HCT116 (cell line): ENCODE data around the gene TMEM234. TPM values are rescaled to one million over a fixed set of nuclear protein-coding genes. Genes with fewer than 3 reads are reported as not detected.
A peak's percentile ranks its signal among the peaks of the same experiment; 100 is the strongest.

ENCODE experiments used
- ATAC-seq: fragments of 200-7000 bp; cut with Tn5 transposase; 2 replicates; pipeline ENCODE4 v1.9.1; 2020; ENCODE audit warnings: mild to moderate bottlenecking, moderate library complexity
- BruUV-seq: library from RNA; stranded (reverse); fragments of 400-500 nt; replicated peaks from 2 replicates; lab custom pipeline; 2021; lab: Mats Ljungman, UMichigan
- CTCF ChIA-PET: fragments of 300-600 bp; sonication (Branson Sonifier 250); formaldehyde crosslinking; loops from one replicate; lab custom pipeline; 2021; ENCODE audit warnings: antibody characterized with exemption; lab: Charles Lee
- POLR2A ChIA-PET: fragments of 300-600, 350-600 bp; sonication (Branson Sonifier 250); formaldehyde crosslinking; loops from one replicate; lab custom pipeline; 2021; ENCODE audit warnings: antibody characterized with exemption; lab: Charles Lee
- RAD21 ChIA-PET, 2 experiments: fragments of 300-600 bp; sonication (Branson Sonifier 250); formaldehyde crosslinking; loops; one replicate each; lab custom pipeline; 2023; ENCODE audit warnings: low total read pairs in 2 of 2; ENCODE audit not compliant: uncharacterized antibody in 2 of 2, unreplicated experiment in 2 of 2, low non-redundant PET in 1 of 2; lab: Charles Lee
- DNase-seq: peaks from one replicate; pipeline ENCODE4 v3.0.0-alpha.2; 2010; ENCODE audit warnings: low read depth, low spot score
- H2AFZ ChIP-seq: fragments of 200-600 bp; shearing (Covaris generic), sonication (generic); 2 replicates; pipeline ENCODE4 v1.6.1; 2017; ENCODE audit warnings: low read depth, mixed run types, mixed read lengths, antibody characterized with exemption, low read length; ENCODE audit not compliant: poor library complexity, severe bottlenecking
- H3K27ac ChIP-seq: 2 replicates; pipeline ENCODE4 v1.5.1; 2012; ENCODE audit warnings: low read depth, low read length
- H3K27me3 ChIP-seq: fragments of 200-600 bp; sonication (generic); 2 replicates; pipeline ENCODE4 v1.6.1; 2016; ENCODE audit warnings: mixed run types, low read length, mixed read lengths; ENCODE audit not compliant: insufficient read depth
- H3K36me3 ChIP-seq, 2 experiments: fragments of 200-500 bp in 1 of 2; fragments of 200-600 bp in 1 of 2; sonication (Bioruptor generic) in 1 of 2; sonication (generic) in 1 of 2; 2 replicates each; pipeline versions ENCODE4 v1.5.1 to v1.6.1; 2014 to 2016; ENCODE audit warnings: low read length in 2 of 2, inconsistent platforms in 1 of 2, mixed read lengths in 1 of 2, mixed run types in 1 of 2; ENCODE audit not compliant: insufficient read depth in 2 of 2, control insufficient read depth in 1 of 2
- H3K4me1 ChIP-seq, 2 experiments: fragments of 200-600 bp in 1 of 2; sonication (generic) in 1 of 2; 2 replicates each; pipeline versions ENCODE4 v1.5.1 to v1.6.1; 2012 to 2017; ENCODE audit warnings: low read length in 2 of 2, inconsistent platforms in 1 of 2, mild to moderate bottlenecking in 1 of 2, mixed read lengths in 1 of 2, mixed run types in 1 of 2, moderate library complexity in 1 of 2; ENCODE audit not compliant: insufficient read depth in 2 of 2, control insufficient read depth in 1 of 2
- H3K4me2 ChIP-seq: fragments of 200-600 bp; sonication (generic); 2 replicates; pipeline ENCODE4 v1.6.1; 2017; ENCODE audit warnings: mixed run types, low read length, mixed read lengths
- H3K4me3 ChIP-seq, 2 experiments: fragments of 200-600 bp in 1 of 2; sonication (generic) in 1 of 2; replicated peaks in 1 of 2; 2 replicates each; pipeline ENCODE4 v1.5.1; 2011 to 2016; ENCODE audit warnings: low read length in 2 of 2, control low read depth in 1 of 2, low read depth in 1 of 2, mild to moderate bottlenecking in 1 of 2, mixed read lengths in 1 of 2, mixed run types in 1 of 2
- H3K79me2 ChIP-seq: fragments of 200-600 bp; sonication (generic); 2 replicates; pipeline ENCODE4 v1.6.1; 2017; ENCODE audit warnings: mild to moderate bottlenecking, mixed run types, low read length, moderate library complexity, mixed read lengths; ENCODE audit not compliant: insufficient read depth
- H3K9ac ChIP-seq: fragments of 200-600 bp; sonication (generic); 2 replicates; pipeline ENCODE4 v1.6.1; 2016; ENCODE audit warnings: low read length, mixed read lengths
- H3K9me2 ChIP-seq: fragments of 200-600 bp; sonication (generic), shearing (Covaris generic); 2 replicates; pipeline ENCODE4 v1.6.1; 2017; ENCODE audit warnings: mixed run types, mild to moderate bottlenecking, moderate library complexity; ENCODE audit not compliant: insufficient read depth
- H3K9me3 ChIP-seq, 2 experiments: fragments of 200-500 bp in 1 of 2; fragments of 200-600 bp in 1 of 2; sonication (Bioruptor generic) in 1 of 2; sonication (generic) in 1 of 2; 2 replicates each; pipeline ENCODE4 v1.6.1; 2014 to 2017; ENCODE audit warnings: low read length in 2 of 2, mixed read lengths in 2 of 2, inconsistent platforms in 1 of 2, low read depth in 1 of 2, mild to moderate bottlenecking in 1 of 2, mixed run types in 1 of 2, moderate library complexity in 1 of 2; ENCODE audit not compliant: control insufficient read depth in 1 of 2, insufficient read depth in 1 of 2
- H4K20me1 ChIP-seq: fragments of 200-600 bp; sonication (generic), shearing (Covaris generic); 2 replicates; pipeline ENCODE4 v1.6.1; 2017; ENCODE audit warnings: mixed run types, mild to moderate bottlenecking, moderate library complexity; ENCODE audit not compliant: insufficient read depth
- CBX3 ChIP-seq: IDR thresholded peaks from 2 replicates; pipeline ENCODE4 v1.6.1; 2012; ENCODE audit warnings: low read depth
- EGR1 ChIP-seq: IDR thresholded peaks from 2 replicates; pipeline ENCODE4 v1.6.1; 2012; ENCODE audit warnings: low read depth
- JUND ChIP-seq: IDR thresholded peaks from 2 replicates; pipeline ENCODE4 v1.6.1; 2012
- POLR2A ChIP-seq: IDR thresholded peaks from 2 replicates; pipeline ENCODE4 v1.7.0; 2011; ENCODE audit warnings: borderline replicate concordance; ENCODE audit not compliant: insufficient read depth, insufficient read length; ENCODE audit errors: extremely low read depth
- POLR2AphosphoS5 ChIP-seq: IDR thresholded peaks from 2 replicates; pipeline ENCODE4 v1.6.1; 2011; ENCODE audit warnings: mild to moderate bottlenecking, low read depth, low read length, moderate library complexity
- RAD21 ChIP-seq: IDR thresholded peaks from 2 replicates; pipeline ENCODE4 v1.6.1; 2012; ENCODE audit warnings: low read depth, mild to moderate bottlenecking
- SIN3A ChIP-seq: IDR thresholded peaks from 2 replicates; pipeline ENCODE4 v1.6.1; 2012; ENCODE audit warnings: low read depth
- SP1 ChIP-seq: IDR thresholded peaks from 2 replicates; pipeline ENCODE4 v1.6.1; 2012; ENCODE audit warnings: low read depth
- YY1 ChIP-seq: IDR thresholded peaks from 2 replicates; pipeline ENCODE4 v1.6.1; 2011; ENCODE audit warnings: low read length, low read depth, moderate library complexity, mild to moderate bottlenecking; ENCODE audit not compliant: insufficient replicate concordance; ENCODE audit errors: extremely low read depth
- ZNF274 ChIP-seq: fragments of 200-500 bp; sonication (Bioruptor generic); IDR thresholded peaks from 2 replicates; pipeline ENCODE4 v1.6.1; 2014; ENCODE audit warnings: mild to moderate bottlenecking, low read depth, low read length, inconsistent platforms
- intact Hi-C: fragments of 100-400 bp; cut with micrococcal nuclease; formaldehyde crosslinking; loops from 2 replicates; pipeline ENCODE4 v1.10.0; 2022
- total RNA-seq: library from RNA; stranded (reverse); gene quantifications from one replicate; pipeline ENCODE4 v1.2.1, GENCODE V29; 2021; ENCODE audit not compliant: unreplicated experiment
- TF ChIP-seq, protein P1 (sequence below): IDR thresholded peaks from 2 replicates; pipeline ENCODE4 v1.6.1; 2012
- TF ChIP-seq, protein P2 (sequence below): IDR thresholded peaks from 2 replicates; pipeline ENCODE4 v1.6.1; 2012; ENCODE audit warnings: low read depth

TMEM234 gene
- total RNA-seq, 1 experiment from 2014 or later, result 12.3 TPM

DNA sequence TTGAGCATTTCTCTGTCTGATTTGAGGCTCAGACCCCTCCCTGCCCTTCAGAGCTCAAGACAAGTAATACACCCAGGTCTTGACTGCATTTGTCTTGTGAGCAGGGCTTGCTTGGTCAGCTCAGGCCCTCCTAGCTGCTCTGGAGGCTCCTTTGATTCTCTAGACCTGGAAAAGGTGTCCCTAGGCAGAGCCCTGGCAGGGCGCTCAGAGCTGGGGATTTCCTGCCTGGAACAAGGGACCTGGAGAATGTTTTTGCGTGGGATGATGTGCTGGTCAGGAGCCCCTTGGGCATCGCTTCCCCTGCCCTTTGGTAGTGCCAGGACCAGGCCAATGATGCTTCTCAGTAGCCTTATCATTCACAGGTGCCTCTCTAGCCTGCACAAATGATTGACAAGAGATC, 26.6 kb downstream of the TMEM234 start:
- DNase-seq (no peak), ATAC-seq (no peak)
- ChIA-PET POLR2A (no interaction called here), CTCF (no interaction called here), RAD21 (no interaction called here)
- Histone ChIP-seq H4K20me1 (no peaks in the 10 kb centered on the region; the same call in 1 of the 2 replicates), H3K9ac (no peak overlapping the region), H2AFZ (no peak overlapping the region), H3K4me1 (peaks cover 5 to 10% of the 10 kb centered on the region in 2 experiments; a peak in 3 of 4 replicates), H3K79me2 (0 out of 2 replicates have a peak, but pooled peaks cover under 1% of the 10 kb centered on the region), H3K4me2 (no peak overlapping the region), H3K27me3 (no peaks in the 10 kb centered on the region), H3K9me2 (no peaks in the 10 kb centered on the region), H3K9me3 (no peaks in the 10 kb centered on the region), H3K27ac (no peak overlapping the region), H3K4me3 (no peak overlapping the region), H3K36me3 (peaks cover 37 to 62% of the 10 kb centered on the region in 2 experiments)
- BruUV-seq, result no TSS peak
- TF ChIP-seq ZNF274 (no peak), POLR2AphosphoS5 (0 out of 2 replicates have a peak, but pooled peaks have one; percentile 6)
- intact Hi-C loops, result no loop called here

DNA sequence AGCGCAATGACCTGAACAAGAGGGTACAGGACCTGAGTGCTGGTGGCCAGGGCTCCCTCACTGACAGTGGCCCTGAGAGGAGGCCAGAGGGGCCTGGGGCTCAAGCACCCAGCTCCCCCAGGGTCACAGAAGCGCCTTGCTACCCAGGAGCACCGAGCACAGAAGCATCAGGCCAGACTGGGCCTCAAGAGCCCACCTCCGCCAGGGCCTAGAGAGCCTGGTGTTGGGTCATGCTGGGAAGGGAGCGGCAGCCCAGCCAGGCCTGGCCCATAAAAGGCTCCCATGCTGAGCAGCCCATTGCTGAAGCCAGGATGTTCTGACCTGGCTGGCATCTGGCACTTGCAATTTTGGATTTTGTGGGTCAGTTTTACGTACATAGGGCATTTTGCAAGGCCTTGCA, 27.2 kb downstream of the TMEM234 start:
- ChIA-PET RAD21 (no interaction called here), POLR2A (no interaction called here), CTCF (no interaction called here)
- H2AFZ ChIP-seq, result no peak overlapping the region
- H3K4me1 ChIP-seq, result peaks cover 2 to 5% of the 10 kb centered on the region in 2 experiments; a peak in 3 of 4 replicates
- no peak overlapping the region for H3K4me3 ChIP-seq
- H3K9ac ChIP-seq, result no peak overlapping the region
- no peak overlapping the region for H3K27ac ChIP-seq
- no peak for ATAC-seq
- H4K20me1 ChIP-seq, result no peaks in the 10 kb centered on the region; the same call in 1 of the 2 replicates
- intact Hi-C loops, result no loop called here
- DNase-seq, result no peak
- no peaks in the 10 kb centered on the region for H3K9me3 ChIP-seq
- H3K79me2 ChIP-seq, result 0 out of 2 replicates have a peak, but pooled peaks cover 6% of the 10 kb centered on the region
- TF ChIP-seq JUND (no peak), SP1 (no peak), POLR2AphosphoS5 (no peak), CBX3 (no peak), EGR1 (no peak), SIN3A (no peak), POLR2A (no peak), RAD21 (no peak), YY1 (no peak)
- TF ChIP-seq, protein P1, sequence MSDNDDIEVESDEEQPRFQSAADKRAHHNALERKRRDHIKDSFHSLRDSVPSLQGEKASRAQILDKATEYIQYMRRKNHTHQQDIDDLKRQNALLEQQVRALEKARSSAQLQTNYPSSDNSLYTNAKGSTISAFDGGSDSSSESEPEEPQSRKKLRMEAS, result no peak
- TF ChIP-seq, protein P2, sequence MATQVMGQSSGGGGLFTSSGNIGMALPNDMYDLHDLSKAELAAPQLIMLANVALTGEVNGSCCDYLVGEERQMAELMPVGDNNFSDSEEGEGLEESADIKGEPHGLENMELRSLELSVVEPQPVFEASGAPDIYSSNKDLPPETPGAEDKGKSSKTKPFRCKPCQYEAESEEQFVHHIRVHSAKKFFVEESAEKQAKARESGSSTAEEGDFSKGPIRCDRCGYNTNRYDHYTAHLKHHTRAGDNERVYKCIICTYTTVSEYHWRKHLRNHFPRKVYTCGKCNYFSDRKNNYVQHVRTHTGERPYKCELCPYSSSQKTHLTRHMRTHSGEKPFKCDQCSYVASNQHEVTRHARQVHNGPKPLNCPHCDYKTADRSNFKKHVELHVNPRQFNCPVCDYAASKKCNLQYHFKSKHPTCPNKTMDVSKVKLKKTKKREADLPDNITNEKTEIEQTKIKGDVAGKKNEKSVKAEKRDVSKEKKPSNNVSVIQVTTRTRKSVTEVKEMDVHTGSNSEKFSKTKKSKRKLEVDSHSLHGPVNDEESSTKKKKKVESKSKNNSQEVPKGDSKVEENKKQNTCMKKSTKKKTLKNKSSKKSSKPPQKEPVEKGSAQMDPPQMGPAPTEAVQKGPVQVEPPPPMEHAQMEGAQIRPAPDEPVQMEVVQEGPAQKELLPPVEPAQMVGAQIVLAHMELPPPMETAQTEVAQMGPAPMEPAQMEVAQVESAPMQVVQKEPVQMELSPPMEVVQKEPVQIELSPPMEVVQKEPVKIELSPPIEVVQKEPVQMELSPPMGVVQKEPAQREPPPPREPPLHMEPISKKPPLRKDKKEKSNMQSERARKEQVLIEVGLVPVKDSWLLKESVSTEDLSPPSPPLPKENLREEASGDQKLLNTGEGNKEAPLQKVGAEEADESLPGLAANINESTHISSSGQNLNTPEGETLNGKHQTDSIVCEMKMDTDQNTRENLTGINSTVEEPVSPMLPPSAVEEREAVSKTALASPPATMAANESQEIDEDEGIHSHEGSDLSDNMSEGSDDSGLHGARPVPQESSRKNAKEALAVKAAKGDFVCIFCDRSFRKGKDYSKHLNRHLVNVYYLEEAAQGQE, result no peak
- BruUV-seq, result no TSS peak
- H3K4me2 ChIP-seq, result no peak overlapping the region
- no peaks in the 10 kb centered on the region for H3K9me2 ChIP-seq
- H3K27me3 ChIP-seq, result no peaks in the 10 kb centered on the region
- peaks cover 43 to 68% of the 10 kb centered on the region in 2 experiments for H3K36me3 ChIP-seq
